ENCODE measurements around the gene MAF. TPM values are rescaled to one million over a fixed set of nuclear protein-coding genes. Genes with fewer than 3 reads are reported as not detected.
A peak's percentile ranks its signal among the peaks of the same experiment; 100 is the strongest.

MAF gene
- total and polyA plus RNA-seq, 3 experiments from 2014 or later = 2.2 to 37.6 (median 36.7) TPM

- Mint-ChIP-seq H3K4me1 (peaks cover 19 to 41% (median 37%) of the 10 kb centered on the region in 3 donors), H3K36me3 (peaks cover 0 to 20% (median 0%) of the 10 kb centered on the region in 3 donors), H3K9me3 (no peaks in the 10 kb centered on the region), H3K27ac (peak overlapping the region; percentile 70 to 96 (median 94)), H3K27me3 (peaks cover 0 to 4% of the 10 kb centered on the region in 2 donors), H3K4me3 (peak overlapping the region; percentile 92 to 99 (median 94))
- ChIA-PET POLR2A (interaction anchor here (0.6 to 1.6 kb wide), 9 partner anchors 220 to 1502 kb away, joined by 3 to 7 read pairs (median 4); partner anchors contain the start of gene WWOX), CTCF (interaction anchor here (0.5 to 3.1 kb wide), 26 partner anchors 9 to 895 kb away, joined by 3 to 18 read pairs (median 4); no protein-coding TSS in a partner anchor)
- DNase-seq = peak in 3 of 5 donors; percentile 20 to 54 (median 22)
- Histone ChIP-seq H3K36me3 (ENCODE audit: insufficient read depth, low read length) (no peaks in the 10 kb centered on the region), H3K27ac (ENCODE audit: low read depth, low read length) (peak overlapping the region; percentile 55), H3K4me3 (ENCODE audit: low read length) (peak overlapping the region; percentile 75), H3K4me1 (ENCODE audit: insufficient read depth, low read length) (peaks cover 14% of the 10 kb centered on the region), H3K9me3 (ENCODE audit: low read length) (no peaks in the 10 kb centered on the region), H3K27me3 (ENCODE audit: insufficient read depth, low read length, poor library complexity, severe bottlenecking) (no peaks in the 10 kb centered on the region)
Observed at GRCh38 chr16:79601092-79601930, 774 bp upstream of the MAF start.

DNA sequence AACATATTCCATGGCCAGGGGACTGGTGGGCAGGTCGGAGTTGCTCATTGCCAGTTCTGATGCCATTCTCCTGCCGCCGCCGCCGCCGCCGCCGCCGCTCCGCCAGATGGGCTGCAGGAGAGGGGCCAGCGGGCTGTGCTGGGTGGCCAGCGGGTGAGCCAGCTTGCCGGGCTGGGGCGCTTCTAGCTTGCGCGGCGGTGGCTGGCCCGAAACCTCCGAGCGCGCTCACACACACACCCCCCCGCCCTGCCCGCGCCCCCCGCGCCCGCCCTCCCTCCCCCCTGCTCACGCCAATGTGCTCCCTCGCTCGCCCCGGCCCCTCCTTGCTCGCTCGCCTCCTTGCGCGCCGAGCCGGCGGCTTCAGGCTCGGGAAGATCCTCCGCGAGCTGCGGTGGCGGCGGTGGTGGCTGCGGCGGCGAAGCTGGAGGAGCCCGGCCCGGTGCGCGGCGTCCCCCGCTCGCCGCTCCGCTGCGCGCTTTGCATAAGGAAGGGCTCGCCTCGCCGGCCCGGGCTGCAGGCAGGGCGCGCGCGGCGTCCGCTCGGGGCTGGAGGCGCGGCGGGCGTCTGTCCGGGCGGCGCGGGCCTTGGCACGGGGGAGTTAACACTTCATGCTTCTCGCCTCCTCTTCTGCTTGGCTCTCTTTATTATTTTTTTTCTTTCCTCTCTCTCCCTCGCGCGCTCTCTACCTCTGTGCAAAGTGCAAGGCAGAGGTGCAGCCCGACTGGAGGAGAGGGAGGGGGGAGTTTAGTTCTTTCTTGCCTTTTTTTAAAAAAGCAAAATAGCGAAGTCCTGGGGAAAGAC, 500 bp downstream of the MAF start:
- Histone ChIP-seq H3K9me3 (ENCODE audit: low read length) (no peaks in the 10 kb centered on the region), H3K4me1 (ENCODE audit: insufficient read depth, low read length) (peaks cover 23% of the 10 kb centered on the region), H3K27me3 (ENCODE audit: insufficient read depth, low read length, poor library complexity, severe bottlenecking) (no peaks in the 10 kb centered on the region), H3K36me3 (ENCODE audit: insufficient read depth, low read length) (no peaks in the 10 kb centered on the region), H3K4me3 (ENCODE audit: low read length) (peak overlapping the region; percentile 75), H3K27ac (ENCODE audit: low read depth, low read length) (peak overlapping the region; percentile 68)
- peak in 2 of 5 donors; percentile 46 to 58 for DNase-seq
- H3K27me3 Mint-ChIP-seq = peaks cover 0 to 4% of the 10 kb centered on the region in 2 donors
- no peaks in the 10 kb centered on the region for H3K9me3 Mint-ChIP-seq
- POLR2A ChIA-PET = interaction anchor here (0.6 to 1.6 kb wide), 6 partner anchors 220 to 850 kb away, joined by 3 to 5 read pairs (median 4); no protein-coding TSS in a partner anchor
- peaks cover 30 to 54% (median 50%) of the 10 kb centered on the region in 3 donors for H3K4me1 Mint-ChIP-seq
- CTCF ChIA-PET = interaction anchor here (1.0 to 3.1 kb wide), 16 partner anchors 8 to 894 kb away, joined by 3 to 18 read pairs (median 5); no protein-coding TSS in a partner anchor
- peak overlapping the region; percentile 92 to 96 (median 94) for H3K27ac Mint-ChIP-seq
- peak overlapping the region; percentile 92 to 99 (median 94) for H3K4me3 Mint-ChIP-seq
- H3K36me3 Mint-ChIP-seq = peaks cover 3 to 23% (median 4%) of the 10 kb centered on the region in 3 donors

- POLR2A ChIA-PET = interaction anchor here (0.6 to 1.8 kb wide), 5 partner anchors 9 to 337 kb away, joined by 3 to 5 read pairs (median 3); no protein-coding TSS in a partner anchor
Observed at GRCh38 chr16:79599256-79599836, 1.2 kb downstream of the MAF start.

DNA sequence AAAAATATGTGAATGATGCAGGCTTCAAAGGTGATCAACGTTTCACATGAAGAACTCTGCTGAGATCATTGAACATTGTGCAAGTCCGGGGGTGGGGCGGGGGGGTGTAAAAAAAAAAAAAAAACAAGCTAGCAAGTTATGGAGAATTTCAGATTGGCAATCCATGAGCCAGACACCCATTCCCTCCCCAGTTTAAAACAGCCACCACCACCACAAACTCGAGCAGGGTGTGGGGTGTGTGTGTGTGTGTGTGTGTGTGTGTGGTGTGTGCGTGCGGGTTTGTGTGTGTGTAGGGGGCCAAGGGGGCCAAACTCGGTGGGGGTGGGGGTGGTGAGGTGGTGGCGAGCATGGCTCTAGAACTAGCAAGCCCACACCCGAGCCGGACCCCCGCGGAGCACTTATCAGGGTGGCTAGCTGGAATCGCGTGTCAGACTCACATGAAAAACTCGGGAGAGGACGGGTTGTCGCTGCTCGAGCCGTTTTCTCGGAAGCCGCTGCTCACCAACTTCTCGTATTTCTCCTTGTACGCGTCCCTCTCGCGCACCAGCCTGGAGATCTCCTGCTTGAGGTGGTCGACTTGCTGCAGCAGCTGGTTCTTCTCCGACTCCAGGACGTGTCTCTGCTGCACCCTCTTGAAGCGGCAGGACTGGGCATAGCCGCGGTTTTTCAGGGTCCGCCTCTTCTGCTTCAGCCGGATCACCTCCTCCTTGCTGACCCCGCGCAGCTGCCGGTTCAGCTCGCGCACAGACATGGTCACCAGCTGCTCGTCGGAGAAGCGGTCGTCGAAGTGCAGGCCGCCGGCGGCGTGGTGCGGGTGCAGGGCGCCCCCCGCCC, 2.0 kb downstream of the MAF start:
- Histone ChIP-seq H3K36me3 (ENCODE audit: insufficient read depth, low read length) (no peaks in the 10 kb centered on the region), H3K27ac (ENCODE audit: low read depth, low read length) (peak overlapping the region; percentile 66), H3K4me1 (ENCODE audit: insufficient read depth, low read length) (peaks cover 30% of the 10 kb centered on the region), H3K9me3 (ENCODE audit: low read length) (no peaks in the 10 kb centered on the region), H3K4me3 (ENCODE audit: low read length) (peak overlapping the region; percentile 71), H3K27me3 (ENCODE audit: insufficient read depth, low read length, poor library complexity, severe bottlenecking) (no peaks in the 10 kb centered on the region)
- DNase-seq = peak in 4 of 5 donors; percentile 27 to 65 (median 40)
- Mint-ChIP-seq H3K27me3 (peaks cover 0 to 4% of the 10 kb centered on the region in 2 donors), H3K27ac (peak overlapping the region; percentile 66 to 97 (median 92)), H3K4me1 (peaks cover 38 to 68% (median 64%) of the 10 kb centered on the region in 3 donors), H3K4me3 (peak overlapping the region; percentile 83 to 98 (median 94)), H3K9me3 (no peaks in the 10 kb centered on the region), H3K36me3 (peaks cover 4 to 26% (median 4%) of the 10 kb centered on the region in 3 donors)
- POLR2A ChIA-PET = interaction anchor here (0.6 to 1.8 kb wide), 3 partner anchors 9 to 320 kb away, joined by 3 to 5 read pairs (median 4); no protein-coding TSS in a partner anchor
- CTCF ChIA-PET = interaction anchor here (1.2 to 2.0 kb wide), 7 partner anchors 10 to 893 kb away, joined by 3 to 7 read pairs (median 6); no protein-coding TSS in a partner anchor

More at GRCh38 chr16:79599256-79599836, 1.2 kb downstream of the MAF start:
- no peaks in the 10 kb centered on the region for H3K36me3 ChIP-seq (ENCODE audit: insufficient read depth, low read length)
- CTCF ChIA-PET = interaction anchor here (1.2 to 3.1 kb wide), 9 partner anchors 9 to 894 kb away, joined by 3 to 18 read pairs (median 6); no protein-coding TSS in a partner anchor
- H3K27ac ChIP-seq (ENCODE audit: low read depth, low read length) = peak overlapping the region; percentile 38
- Mint-ChIP-seq H3K9me3 (no peaks in the 10 kb centered on the region), H3K36me3 (peaks cover 3 to 26% (median 4%) of the 10 kb centered on the region in 3 donors), H3K4me1 (peaks cover 34 to 61% (median 57%) of the 10 kb centered on the region in 3 donors), H3K4me3 (peak overlapping the region; percentile 92 to 97 (median 94)), H3K27ac (peak overlapping the region; percentile 47 to 96 (median 79)), H3K27me3 (peaks cover 0 to 4% of the 10 kb centered on the region in 2 donors)
- peaks cover 29% of the 10 kb centered on the region for H3K4me1 ChIP-seq (ENCODE audit: insufficient read depth, low read length)
- DNase-seq = peak in 4 of 5 donors; percentile 1 to 48 (median 16)
- no peaks in the 10 kb centered on the region for H3K27me3 ChIP-seq (ENCODE audit: insufficient read depth, low read length, poor library complexity, severe bottlenecking)
- H3K9me3 ChIP-seq (ENCODE audit: low read length) = no peaks in the 10 kb centered on the region
- H3K4me3 ChIP-seq (ENCODE audit: low read length) = peak overlapping the region; percentile 52

GRCh38 chr16:79598063-79598347, 2.5 kb downstream of the MAF start:
- DNase-seq = no peak
- Histone ChIP-seq H3K9me3 (ENCODE audit: low read length) (no peaks in the 10 kb centered on the region), H3K27me3 (ENCODE audit: insufficient read depth, low read length, poor library complexity, severe bottlenecking) (no peaks in the 10 kb centered on the region), H3K4me3 (ENCODE audit: low read length) (peak overlapping the region; percentile 30), H3K36me3 (ENCODE audit: insufficient read depth, low read length) (no peaks in the 10 kb centered on the region), H3K27ac (ENCODE audit: low read depth, low read length) (no peak overlapping the region), H3K4me1 (ENCODE audit: insufficient read depth, low read length) (peaks cover 30% of the 10 kb centered on the region)
- ChIA-PET POLR2A (interaction anchor here (1.8 kb wide), 1 partner anchor 8 kb away, joined by 4 read pairs; no protein-coding TSS in a partner anchor), CTCF (interaction anchor here (1.2 to 2.0 kb wide), 6 partner anchors 10 to 892 kb away, joined by 3 to 7 read pairs (median 6); no protein-coding TSS in a partner anchor)
- Mint-ChIP-seq H3K4me3 (peak overlapping the region; percentile 83 to 98 (median 94)), H3K27me3 (peaks cover 0 to 5% of the 10 kb centered on the region in 2 donors), H3K9me3 (no peaks in the 10 kb centered on the region), H3K36me3 (peaks cover 4 to 30% (median 7%) of the 10 kb centered on the region in 3 donors), H3K27ac (peak overlapping the region; percentile 66 to 96 (median 90)), H3K4me1 (peaks cover 42 to 73% (median 68%) of the 10 kb centered on the region in 3 donors)

DNA sequence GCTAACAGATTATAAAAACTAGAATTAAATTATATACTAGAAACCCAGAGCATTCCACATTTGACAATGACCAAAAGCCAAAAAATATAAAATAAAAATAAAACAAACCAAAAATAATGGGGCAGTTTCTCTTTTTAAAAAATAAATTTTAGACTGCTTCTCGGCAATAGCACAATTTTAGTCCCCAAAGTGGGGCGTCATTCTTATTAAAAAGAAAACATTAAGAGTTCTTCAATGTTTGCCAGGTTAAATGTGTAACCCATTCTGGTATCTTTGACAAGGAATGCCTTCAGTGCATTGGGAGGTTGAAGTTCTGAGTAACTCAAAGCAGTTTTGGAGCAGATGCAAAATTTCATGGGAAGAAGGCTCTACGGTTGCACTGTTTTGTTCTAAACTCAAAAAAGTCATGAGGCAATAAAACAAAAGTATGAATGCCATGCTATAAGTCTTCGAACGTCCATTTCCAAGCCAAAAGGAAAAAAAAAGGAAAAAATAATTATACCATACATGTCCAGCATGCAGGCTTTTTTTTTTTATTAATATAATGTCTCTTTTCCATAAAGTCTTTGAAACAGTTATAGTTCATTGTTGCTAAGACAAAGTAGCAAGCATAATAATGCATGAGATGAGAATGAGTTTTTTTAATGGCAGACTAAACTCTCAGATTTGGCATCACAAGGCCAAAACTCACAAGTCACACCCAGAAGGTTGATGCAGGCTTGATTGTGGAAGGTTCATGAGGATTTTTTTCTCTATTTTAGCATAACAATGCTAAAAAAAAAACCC, 3.1 kb downstream of the MAF start:
- ChIA-PET CTCF (interaction anchor here (1.2 to 1.8 kb wide), 4 partner anchors 10 to 460 kb away, joined by 3 to 7 read pairs (median 6); no protein-coding TSS in a partner anchor), POLR2A (interaction anchor here (1.8 kb wide), 1 partner anchor 8 kb away, joined by 4 read pairs; no protein-coding TSS in a partner anchor)
- Mint-ChIP-seq H3K4me1 (peaks cover 43 to 73% (median 64%) of the 10 kb centered on the region in 3 donors), H3K9me3 (no peaks in the 10 kb centered on the region), H3K4me3 (peak overlapping the region; percentile 83 to 98 (median 94)), H3K27me3 (peaks cover 0 to 5% of the 10 kb centered on the region in 2 donors), H3K27ac (peak overlapping the region in 7 of 8 donors; percentile 20 to 96 (median 90)), H3K36me3 (peaks cover 4 to 31% (median 7%) of the 10 kb centered on the region in 3 donors)
- Histone ChIP-seq H3K9me3 (ENCODE audit: low read length) (no peaks in the 10 kb centered on the region), H3K4me1 (ENCODE audit: insufficient read depth, low read length) (peaks cover 25% of the 10 kb centered on the region), H3K27me3 (ENCODE audit: insufficient read depth, low read length, poor library complexity, severe bottlenecking) (no peaks in the 10 kb centered on the region), H3K4me3 (ENCODE audit: low read length) (peak overlapping the region; percentile 30), H3K36me3 (ENCODE audit: insufficient read depth, low read length) (no peaks in the 10 kb centered on the region), H3K27ac (ENCODE audit: low read depth, low read length) (no peak overlapping the region)
- no peak for DNase-seq
